ENCODE results near the gene GPR137.

The GPR137 gene

GRCh38 chr11:64284962-64285884 lies at the start of gene GPR137:
Gene GPR137, plus strand, starts transcription at chr11:64285848. Its CDS starts 677 bp downstream, at chr11:64286525.
- DNase-seq = peak; percentile 78

GRCh38 chr11:64237484-64237951 lies 48.1 kb upstream of the GPR137 start:
- no peak for DNase-seq

- DNase-seq = no peak
These were observed 47.6 kb upstream of the GPR137 start for GRCh38 chr11:64238076-64238475.

- no peak for DNase-seq
These were observed 46.6 kb upstream of the GPR137 start for GRCh38 chr11:64238999-64239398.

- no peak for DNase-seq
These were observed 45.8 kb upstream of the GPR137 start for GRCh38 chr11:64239662-64240434.

GRCh38 chr11:64240435-64241240 lies 45.0 kb upstream of the GPR137 start, which contains the start of gene FKBP2:
Gene FKBP2, plus strand, starts transcription at chr11:64241095. Its CDS starts 1,293 bp downstream, at chr11:64242388.
- DNase-seq = peak; percentile 97

GRCh38 chr11:64241241-64241490 lies 44.5 kb upstream of the GPR137 start:
- DNase-seq = peak; percentile 99

GRCh38 chr11:64241491-64242374 lies 43.9 kb upstream of the GPR137 start:
- DNase-seq = peak; percentile 71

GRCh38 chr11:64243236-64243854 lies 42.3 kb upstream of the GPR137 start:
- peak; percentile 21 for DNase-seq

GRCh38 chr11:64244107-64244506 lies 41.5 kb upstream of the GPR137 start:
- no peak for DNase-seq

- no peak for DNase-seq
These were observed 40.7 kb upstream of the GPR137 start for GRCh38 chr11:64244966-64245365.

- peak; percentile 52 for DNase-seq
These were observed 40.2 kb upstream of the GPR137 start for GRCh38 chr11:64245401-64245796.

GRCh38 chr11:64245797-64246620 lies 39.6 kb upstream of the GPR137 start:
- peak; percentile 98 for DNase-seq

- DNase-seq = peak; percentile 17
These were observed 39.1 kb upstream of the GPR137 start for GRCh38 chr11:64246621-64246870.

- peak; percentile 86 for DNase-seq
These were observed 38.5 kb upstream of the GPR137 start, which contains the start of gene PPP1R14B for GRCh38 chr11:64246871-64247728. Gene PPP1R14B, minus strand, starts transcription at chr11:64246943. Its CDS starts 270 bp downstream, at chr11:64246673.

GRCh38 chr11:64247729-64248531 lies 37.7 kb upstream of the GPR137 start:
- DNase-seq = no peak

- no peak for DNase-seq
These were observed 37.1 kb upstream of the GPR137 start for GRCh38 chr11:64248578-64248977.

- DNase-seq = no peak
These were observed 36.6 kb upstream of the GPR137 start for GRCh38 chr11:64249038-64249437.

All from EL (cell line).